ENCODE data around the gene JAZF1. TPM values are rescaled to one million over a fixed set of nuclear protein-coding genes. Genes with fewer than 3 reads are reported as not detected.

Gene JAZF1
- total and polyA plus RNA-seq, 9 of the 15 experiments (the other 6 are each of a cell fraction or from before 2014, with no cell fraction given) = 0.04 to 0.64 (median 0.11) TPM; not detected in 3

GRCh38 chr7:28067171-28067570 is 113.4 kb downstream of the JAZF1 start:
- FAIRE-seq = no peak
- POLR2A ChIA-PET = interaction anchor here (0.5 kb wide), 1 partner anchor 159 kb away, joined by 3 read pairs; no protein-coding TSS in a partner anchor
- in situ Hi-C loops (cut with MboI) = no loop called here

More at GRCh38 chr7:28067171-28067570, 113.4 kb downstream of the JAZF1 start:
- no peaks in the 10 kb centered on the region for H3K9me3 ChIP-seq (replicated peaks; ENCODE audit: control insufficient read depth, insufficient read depth, low read depth, low read length)
- H3K9ac ChIP-seq (ENCODE audit: insufficient read depth in 1 of 2, low read depth in 2 of 2, low read length in 2 of 2) = no peak overlapping the region
- H3K36me3 ChIP-seq (ENCODE audit: control insufficient read depth, insufficient read depth, low read length) = no peaks in the 10 kb centered on the region
- H3K4me3 ChIP-seq = no peak overlapping the region
- H3K4me2 ChIP-seq (ENCODE audit: insufficient read depth, low read length) = no peak overlapping the region
- intact Hi-C loops (cut with micrococcal nuclease) = no loop called here
- TF ChIP-seq ZNF12 (CRISPR knock-in tag; IDR thresholded peaks at IDR 0.05) (no peak), SMAD4 (CRISPR knock-in tag; conservative IDR thresholded peaks at IDR 0.05) (no peak), FOXK1 (CRISPR knock-in tag; IDR thresholded peaks at IDR 0.05; ENCODE audit: borderline replicate concordance) (no peak), EWSR1 (IDR thresholded peaks at IDR 0.05; ENCODE audit: borderline replicate concordance, low read depth, partially characterized antibody) (no peak), RCOR1 (IDR thresholded peaks at IDR 0.05; ENCODE audit: borderline replicate concordance in 1 of 2, low read depth in 2 of 2, low read length in 2 of 2) (no peak), ETV5 (CRISPR knock-in tag; IDR thresholded peaks at IDR 0.05; ENCODE audit: low read depth) (no peak), CBX3 (IDR thresholded peaks at IDR 0.05; ENCODE audit: borderline replicate concordance in 1 of 2, low read length in 2 of 2) (no peak), LEF1 (IDR thresholded peaks at IDR 0.05) (no peak), NBN (IDR thresholded peaks at IDR 0.05; ENCODE audit: low read depth) (no peak), SIX5 (IDR thresholded peaks at IDR 0.05; ENCODE audit: borderline replicate concordance in 1 of 2, insufficient read depth in 1 of 2, low read depth in 1 of 2, low read length in 2 of 2) (no peak), HNRNPL (IDR thresholded peaks at IDR 0.05; ENCODE audit: low read depth, low read length) (no peak), ZNF3 (CRISPR knock-in tag; IDR thresholded peaks at IDR 0.05) (no peak), RBM15 (IDR thresholded peaks at IDR 0.05; ENCODE audit: insufficient read depth, low read length) (no peak), TFAP4 (CRISPR knock-in tag; IDR thresholded peaks at IDR 0.05; ENCODE audit: borderline replicate concordance) (no peak), ADNP (tag; IDR thresholded peaks at IDR 0.05) (no peak), BCL6 (CRISPR knock-in tag; IDR thresholded peaks at IDR 0.05) (no peak), ZNF174 (CRISPR knock-in tag; IDR thresholded peaks at IDR 0.05) (no peak)
- TF ChIP-seq, protein P1, sequence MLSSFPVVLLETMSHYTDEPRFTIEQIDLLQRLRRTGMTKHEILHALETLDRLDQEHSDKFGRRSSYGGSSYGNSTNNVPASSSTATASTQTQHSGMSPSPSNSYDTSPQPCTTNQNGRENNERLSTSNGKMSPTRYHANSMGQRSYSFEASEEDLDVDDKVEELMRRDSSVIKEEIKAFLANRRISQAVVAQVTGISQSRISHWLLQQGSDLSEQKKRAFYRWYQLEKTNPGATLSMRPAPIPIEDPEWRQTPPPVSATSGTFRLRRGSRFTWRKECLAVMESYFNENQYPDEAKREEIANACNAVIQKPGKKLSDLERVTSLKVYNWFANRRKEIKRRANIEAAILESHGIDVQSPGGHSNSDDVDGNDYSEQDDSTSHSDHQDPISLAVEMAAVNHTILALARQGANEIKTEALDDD (IDR thresholded peaks at IDR 0.05) = no peak
- no peaks in the 10 kb centered on the region for H3K4me1 ChIP-seq (replicated peaks in 1 of 2; ENCODE audit: control insufficient read depth in 2 of 2, insufficient read depth in 2 of 2, low read length in 2 of 2)
- no peaks in the 10 kb centered on the region; the same call in 1 of the 2 replicates for H4K20me1 ChIP-seq (replicated peaks; ENCODE audit: control insufficient read depth, insufficient read depth, low read length)
- H3K9me1 ChIP-seq (ENCODE audit: control insufficient read depth, insufficient read depth, low read length) = no peaks in the 10 kb centered on the region
- H3K27me3 ChIP-seq (ENCODE audit: control insufficient read depth in 2 of 2, insufficient read depth in 2 of 2, low read length in 2 of 2) = peaks cover 9 to 32% of the 10 kb centered on the region in 2 experiments
- H3K79me2 ChIP-seq (ENCODE audit: control insufficient read depth, insufficient read depth, low read length) = no peaks in the 10 kb centered on the region
- CTCF ChIA-PET (ENCODE audit: low intra/inter-chr PET ratio) = no interaction called here
- ATAC-seq (no peak), DNase-seq (ENCODE audit: extremely low read depth in 1 of 4, low spot score in 3 of 4) (no peak)
- no peak overlapping the region for H2AFZ ChIP-seq (ENCODE audit: low read depth, low read length)
- H3K27ac ChIP-seq (ENCODE audit: extremely low read depth, low read depth, low read length) = no peak overlapping the region
- BruUV-seq (replicated peaks) = no TSS peak

Measured in K562 (cell line).